Mesenchymal stem cell (in vitro differentiated cells and primary cell): Measurements from ENCODE around the gene PAX5.

Experiments
- DNase-seq: peaks from one replicate; pipeline ENCODE4 v3.0.0-alpha.2; 2013
- H2AFZ ChIP-seq: one replicate; pipeline ENCODE4 v1.6.1; 2013; ENCODE audit warnings: low read depth, mild to moderate bottlenecking, control low read depth, inconsistent platforms, low read length, moderate library complexity
- H2AK5ac ChIP-seq: 2 replicates; pipeline ENCODE4 v1.6.1; 2013; ENCODE audit warnings: low read length, moderate library complexity, mild to moderate bottlenecking, inconsistent platforms; ENCODE audit not compliant: severe bottlenecking
- H2BK120ac ChIP-seq: one replicate; pipeline ENCODE4 v1.6.1; 2013; ENCODE audit warnings: low read depth, mild to moderate bottlenecking, inconsistent platforms, low read length, moderate library complexity
- H2BK12ac ChIP-seq, 2 experiments: one replicate each; pipeline ENCODE4 v1.6.1; 2013; ENCODE audit warnings: inconsistent platforms in 2 of 2, low read length in 2 of 2, mild to moderate bottlenecking in 2 of 2, moderate library complexity in 2 of 2, control low read depth in 1 of 2
- H2BK15ac ChIP-seq: one replicate; pipeline ENCODE4 v1.6.1; 2013; ENCODE audit warnings: mild to moderate bottlenecking, low read depth, inconsistent platforms; ENCODE audit not compliant: poor library complexity, severe bottlenecking
- H2BK5ac ChIP-seq: 2 replicates; pipeline ENCODE4 v1.6.1; 2013; ENCODE audit warnings: low read depth, mild to moderate bottlenecking, low read length, control low read depth, inconsistent platforms; ENCODE audit not compliant: poor library complexity, severe bottlenecking
- H3K14ac ChIP-seq, 2 experiments: one replicate each; pipeline ENCODE4 v1.6.1; 2013; ENCODE audit warnings: inconsistent platforms in 2 of 2, low read length in 2 of 2, control low read depth in 1 of 2, mild to moderate bottlenecking in 1 of 2, moderate library complexity in 1 of 2
- H3K18ac ChIP-seq, 2 experiments: one replicate each; pipeline ENCODE4 v1.6.1; 2013; ENCODE audit warnings: inconsistent platforms in 2 of 2, low read length in 2 of 2, control low read depth in 1 of 2, low read depth in 1 of 2, mild to moderate bottlenecking in 1 of 2
- H3K23ac ChIP-seq, 2 experiments: one replicate each; pipeline ENCODE4 v1.6.1; 2013; ENCODE audit warnings: inconsistent platforms in 2 of 2, low read length in 2 of 2, mild to moderate bottlenecking in 2 of 2, moderate library complexity in 2 of 2, control low read depth in 1 of 2
- H3K27ac ChIP-seq: 2 replicates; pipeline ENCODE4 v1.5.1; 2013; ENCODE audit warnings: mild to moderate bottlenecking, moderate library complexity, low read length, control low read depth, inconsistent platforms; ENCODE audit not compliant: poor library complexity, severe bottlenecking
- H3K27me3 ChIP-seq, 2 experiments: 2 replicates each; pipeline versions ENCODE4 v1.6.1 to v1.7.0; 2013; ENCODE audit warnings: low read length in 2 of 2, mild to moderate bottlenecking in 2 of 2, moderate library complexity in 2 of 2, control low read depth in 1 of 2, inconsistent platforms in 1 of 2; ENCODE audit not compliant: control insufficient read depth in 1 of 2, insufficient read depth in 1 of 2
- H3K36me3 ChIP-seq, 2 experiments: 2 replicates each; pipeline versions ENCODE4 v1.6.1 to v1.7.0; 2013; ENCODE audit warnings: low read length in 2 of 2, control low read depth in 1 of 2, inconsistent platforms in 1 of 2, low read depth in 1 of 2, mild to moderate bottlenecking in 1 of 2; ENCODE audit not compliant: insufficient read depth in 2 of 2, control insufficient read depth in 1 of 2
- H3K4ac ChIP-seq, 2 experiments: one replicate each; pipeline ENCODE4 v1.6.1; 2013; ENCODE audit warnings: inconsistent platforms in 2 of 2, low read length in 2 of 2, mild to moderate bottlenecking in 2 of 2, moderate library complexity in 2 of 2, control low read depth in 1 of 2, low read depth in 1 of 2
- H3K4me1 ChIP-seq: 2 replicates; pipeline ENCODE4 v1.6.1; 2013; ENCODE audit warnings: low read depth, low read length, control low read depth; ENCODE audit not compliant: control insufficient read depth, insufficient read depth
- H3K4me2 ChIP-seq: 2 replicates; pipeline ENCODE4 v1.6.1; 2013; ENCODE audit warnings: low read length, mild to moderate bottlenecking, inconsistent platforms; ENCODE audit not compliant: poor library complexity, severe bottlenecking
- H3K4me3 ChIP-seq, 2 experiments: 2 replicates each; pipeline versions ENCODE4 v1.5.1 to v1.7.0; 2013; ENCODE audit warnings: low read length in 2 of 2, mild to moderate bottlenecking in 2 of 2, control low read depth in 1 of 2, low read depth in 1 of 2; ENCODE audit not compliant: insufficient read depth in 1 of 2
- H3K79me1 ChIP-seq: replicated peaks from 2 replicates; pipeline ENCODE4 v1.6.1; 2013; ENCODE audit warnings: mild to moderate bottlenecking, control low read depth, low read length, inconsistent platforms; ENCODE audit not compliant: poor library complexity, severe bottlenecking
- H3K9ac ChIP-seq: 2 replicates; pipeline ENCODE4 v1.7.0; 2013; ENCODE audit warnings: mild to moderate bottlenecking, low read length, moderate library complexity
- H3K9me3 ChIP-seq: 2 replicates; pipeline ENCODE4 v1.7.0; 2013; ENCODE audit warnings: mild to moderate bottlenecking, low read length; ENCODE audit not compliant: control insufficient read depth
- H4K8ac ChIP-seq: one replicate; pipeline ENCODE4 v1.6.1; 2013; ENCODE audit warnings: inconsistent platforms, mild to moderate bottlenecking, low read length, moderate library complexity
- H4K91ac ChIP-seq: one replicate; pipeline ENCODE4 v1.6.1; 2013; ENCODE audit warnings: mild to moderate bottlenecking, low read length, inconsistent platforms
- WGBS: methylation state at CpG from one replicate; pipeline ENCODE4 v1.1.7; 2013; ENCODE audit warnings: mixed read lengths; 5-methylcytosine and 5-hydroxymethylcytosine counted together

The PAX5 gene

GRCh38 chr9:36862206-36863145, 171.6 kb downstream of the PAX5 start:
- no peak overlapping the region for H3K23ac ChIP-seq
- no peak overlapping the region for H2AK5ac ChIP-seq
- H4K8ac ChIP-seq: no peak overlapping the region
- no peak overlapping the region for H2BK120ac ChIP-seq
- H3K4ac ChIP-seq: no peak overlapping the region
- H3K79me1 ChIP-seq: no peaks in the 10 kb centered on the region
- peaks cover 0 to 2% of the 10 kb centered on the region in 2 experiments for H3K36me3 ChIP-seq
- no peak overlapping the region for H3K14ac ChIP-seq
- no peak overlapping the region for H2BK5ac ChIP-seq
- no peak overlapping the region for H3K9ac ChIP-seq
- H3K9me3 ChIP-seq: no peaks in the 10 kb centered on the region
- no peak overlapping the region for H2BK12ac ChIP-seq
- no peak overlapping the region for H4K91ac ChIP-seq
- 40% methylated on average over 19 of the region's 21 CpGs for WGBS
- DNase-seq: peak; percentile 32
- H3K4me2 ChIP-seq: no peak overlapping the region
- peaks cover 91 to 93% of the 10 kb centered on the region in 2 experiments for H3K27me3 ChIP-seq
- H2AFZ ChIP-seq: no peak overlapping the region
- H2BK15ac ChIP-seq: no peak overlapping the region
- no peak overlapping the region for H3K18ac ChIP-seq
- H3K4me1 ChIP-seq: peaks cover 2% of the 10 kb centered on the region
- no peak overlapping the region for H3K4me3 ChIP-seq
- no peak overlapping the region for H3K27ac ChIP-seq

GRCh38 chr9:36861528-36862205, 172.4 kb downstream of the PAX5 start:
- Histone ChIP-seq H3K4me3 (no peak overlapping the region), H4K8ac (no peak overlapping the region), H3K27ac (no peak overlapping the region), H3K79me1 (no peaks in the 10 kb centered on the region), H2BK5ac (no peak overlapping the region), H2BK120ac (no peak overlapping the region), H4K91ac (no peak overlapping the region), H3K9me3 (no peaks in the 10 kb centered on the region), H2BK15ac (no peak overlapping the region), H3K4ac (no peak overlapping the region), H2AFZ (no peak overlapping the region), H3K9ac (no peak overlapping the region), H3K36me3 (peaks cover 0 to 2% of the 10 kb centered on the region in 2 experiments), H2AK5ac (no peak overlapping the region), H3K4me2 (no peak overlapping the region), H3K14ac (no peak overlapping the region), H3K4me1 (peaks cover 2% of the 10 kb centered on the region), H2BK12ac (no peak overlapping the region), H3K23ac (no peak overlapping the region), H3K27me3 (peaks cover 91 to 93% of the 10 kb centered on the region in 2 experiments), H3K18ac (no peak overlapping the region)
- WGBS: 69% methylated on average over 7 of the region's 7 CpGs
- DNase-seq: no peak

GRCh38 chr9:36858805-36859375, 175.2 kb downstream of the PAX5 start:
- 77% methylated on average over 22 of the region's 23 CpGs for WGBS

More at GRCh38 chr9:36858805-36859375, 175.2 kb downstream of the PAX5 start:
- H2BK120ac ChIP-seq: no peak overlapping the region
- H2BK15ac ChIP-seq: no peak overlapping the region
- H3K27ac ChIP-seq: no peak overlapping the region
- H3K14ac ChIP-seq: no peak overlapping the region
- H3K18ac ChIP-seq: no peak overlapping the region
- no peak overlapping the region for H2BK12ac ChIP-seq
- H3K4me2 ChIP-seq: no peak overlapping the region
- H3K23ac ChIP-seq: no peak overlapping the region
- H3K4me1 ChIP-seq: no peaks in the 10 kb centered on the region
- H2BK5ac ChIP-seq: no peak overlapping the region
- H4K8ac ChIP-seq: no peak overlapping the region
- H3K4me3 ChIP-seq: no peak overlapping the region
- no peaks in the 10 kb centered on the region for H3K9me3 ChIP-seq
- H2AK5ac ChIP-seq: no peak overlapping the region
- no peak for DNase-seq
- peaks cover 91 to 94% of the 10 kb centered on the region in 2 experiments for H3K27me3 ChIP-seq
- peaks cover 0 to 2% of the 10 kb centered on the region in 2 experiments for H3K36me3 ChIP-seq
- no peaks in the 10 kb centered on the region for H3K79me1 ChIP-seq
- H2AFZ ChIP-seq: no peak overlapping the region
- no peak overlapping the region for H3K4ac ChIP-seq
- H3K9ac ChIP-seq: no peak overlapping the region
- H4K91ac ChIP-seq: no peak overlapping the region
